ENCODE measurements around the gene CACNA1E. TPM values are rescaled to one million over a fixed set of nuclear protein-coding genes. Genes with fewer than 3 reads are reported as not detected.
"Not testable (repeated sequence)": the region's sequence is repeated elsewhere in the genome, so short reads cannot be mapped to it uniquely, and the experiment has no call there.

Gene CACNA1E
- total RNA-seq, 6 experiments from 2014 or later, result not detected

DNA sequence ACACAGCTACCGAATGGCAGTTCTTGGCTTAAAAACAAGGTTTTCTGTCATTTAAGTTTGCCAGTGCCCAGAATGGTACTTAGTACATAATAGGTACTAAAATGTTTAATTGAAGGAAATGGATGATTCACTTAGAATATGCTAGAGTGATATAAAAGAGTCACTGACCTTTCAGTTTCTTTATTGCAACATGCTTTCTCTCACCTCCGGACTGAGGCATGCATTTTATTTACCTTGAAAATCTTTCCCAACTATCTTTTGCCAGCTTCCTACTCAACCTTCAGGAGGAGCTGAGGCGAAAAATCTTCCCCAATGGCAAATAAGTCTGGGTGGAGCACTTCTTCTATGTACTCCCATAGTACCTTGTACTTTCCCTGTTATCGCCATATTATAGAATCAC is 333.3 kb downstream of the CACNA1E start:
- Mint-ChIP-seq H3K27ac (no peak overlapping the region), H3K4me3 (no peak overlapping the region)

GRCh38 chr1:181817091-181817490 is 333.8 kb downstream of the CACNA1E start:
- Mint-ChIP-seq H3K4me1 (ENCODE audit: low read depth) (no peaks in the 10 kb centered on the region), H3K27me3 (ENCODE audit: insufficient read depth) (no peaks in the 10 kb centered on the region), H3K36me3 (ENCODE audit: low read depth) (no peaks in the 10 kb centered on the region), H3K27ac (no peak overlapping the region), H3K9me3 (peaks cover 27% of the 10 kb centered on the region), H3K4me3 (no peak overlapping the region)
- DNase-seq, result no peak
- TF ChIP-seq, protein P1, sequence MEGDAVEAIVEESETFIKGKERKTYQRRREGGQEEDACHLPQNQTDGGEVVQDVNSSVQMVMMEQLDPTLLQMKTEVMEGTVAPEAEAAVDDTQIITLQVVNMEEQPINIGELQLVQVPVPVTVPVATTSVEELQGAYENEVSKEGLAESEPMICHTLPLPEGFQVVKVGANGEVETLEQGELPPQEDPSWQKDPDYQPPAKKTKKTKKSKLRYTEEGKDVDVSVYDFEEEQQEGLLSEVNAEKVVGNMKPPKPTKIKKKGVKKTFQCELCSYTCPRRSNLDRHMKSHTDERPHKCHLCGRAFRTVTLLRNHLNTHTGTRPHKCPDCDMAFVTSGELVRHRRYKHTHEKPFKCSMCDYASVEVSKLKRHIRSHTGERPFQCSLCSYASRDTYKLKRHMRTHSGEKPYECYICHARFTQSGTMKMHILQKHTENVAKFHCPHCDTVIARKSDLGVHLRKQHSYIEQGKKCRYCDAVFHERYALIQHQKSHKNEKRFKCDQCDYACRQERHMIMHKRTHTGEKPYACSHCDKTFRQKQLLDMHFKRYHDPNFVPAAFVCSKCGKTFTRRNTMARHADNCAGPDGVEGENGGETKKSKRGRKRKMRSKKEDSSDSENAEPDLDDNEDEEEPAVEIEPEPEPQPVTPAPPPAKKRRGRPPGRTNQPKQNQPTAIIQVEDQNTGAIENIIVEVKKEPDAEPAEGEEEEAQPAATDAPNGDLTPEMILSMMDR (IDR thresholded peaks at IDR 0.05), result no peak

More for the DNA sequence above, 333.3 kb downstream of the CACNA1E start:
- Mint-ChIP-seq H3K9me3 (peaks cover 28% of the 10 kb centered on the region), H3K27me3 (ENCODE audit: insufficient read depth) (no peaks in the 10 kb centered on the region), H3K36me3 (ENCODE audit: low read depth) (no peaks in the 10 kb centered on the region), H3K4me1 (ENCODE audit: low read depth) (no peaks in the 10 kb centered on the region)
- DNase-seq, result no peak
- TF ChIP-seq, protein P1 (IDR thresholded peaks at IDR 0.05), result no peak

DNA sequence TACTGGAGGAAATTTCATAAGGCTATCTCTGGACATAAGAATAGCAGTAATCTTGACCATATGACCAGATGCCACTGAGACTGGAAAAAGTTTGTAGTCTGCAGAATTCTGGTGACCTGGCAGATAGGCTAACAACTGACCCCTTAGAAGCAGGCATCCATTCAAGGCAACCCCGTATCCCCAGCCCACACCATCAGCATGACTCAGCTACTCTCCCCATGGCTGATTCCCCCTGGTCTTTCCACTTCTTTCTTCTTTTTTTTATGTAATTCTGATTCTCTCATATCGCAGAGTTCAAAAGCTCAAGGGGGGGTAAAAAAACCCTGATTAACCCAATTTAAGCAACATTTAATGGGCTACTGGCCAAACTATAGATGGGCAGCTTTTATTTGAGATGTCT is 335.1 kb downstream of the CACNA1E start:
- Mint-ChIP-seq H3K36me3 (ENCODE audit: low read depth) (no peaks in the 10 kb centered on the region), H3K4me3 (no peak overlapping the region), H3K4me1 (ENCODE audit: low read depth) (no peaks in the 10 kb centered on the region), H3K27me3 (ENCODE audit: insufficient read depth) (no peaks in the 10 kb centered on the region), H3K27ac (no peak overlapping the region), H3K9me3 (peaks cover 37% of the 10 kb centered on the region)
- DNase-seq, result no peak
- TF ChIP-seq, protein P1 (IDR thresholded peaks at IDR 0.05), result no peak

GRCh38 chr1:181818943-181819342 is 335.6 kb downstream of the CACNA1E start:
- no peak overlapping the region for H3K4me3 Mint-ChIP-seq
- H3K27me3 Mint-ChIP-seq (ENCODE audit: insufficient read depth), result no peaks in the 10 kb centered on the region
- H3K9me3 Mint-ChIP-seq, result peaks cover 39% of the 10 kb centered on the region
- H3K36me3 Mint-ChIP-seq (ENCODE audit: low read depth), result no peaks in the 10 kb centered on the region
- no peaks in the 10 kb centered on the region for H3K4me1 Mint-ChIP-seq (ENCODE audit: low read depth)
- no peak for DNase-seq
- TF ChIP-seq, protein P1 (IDR thresholded peaks at IDR 0.05), result no peak
- no peak overlapping the region for H3K27ac Mint-ChIP-seq

- H3K27ac Mint-ChIP-seq, result no peak overlapping the region
- peaks cover 31% of the 10 kb centered on the region for H3K9me3 Mint-ChIP-seq
- no peaks in the 10 kb centered on the region for H3K27me3 Mint-ChIP-seq (ENCODE audit: insufficient read depth)
- no peaks in the 10 kb centered on the region for H3K36me3 Mint-ChIP-seq (ENCODE audit: low read depth)
- H3K4me3 Mint-ChIP-seq, result no peak overlapping the region
- DNase-seq, result no peak
- H3K4me1 Mint-ChIP-seq (ENCODE audit: low read depth), result no peaks in the 10 kb centered on the region
- TF ChIP-seq, protein P1 (IDR thresholded peaks at IDR 0.05), result no peak
Measured at GRCh38 chr1:181821701-181822100, 338.4 kb downstream of the CACNA1E start.

DNA sequence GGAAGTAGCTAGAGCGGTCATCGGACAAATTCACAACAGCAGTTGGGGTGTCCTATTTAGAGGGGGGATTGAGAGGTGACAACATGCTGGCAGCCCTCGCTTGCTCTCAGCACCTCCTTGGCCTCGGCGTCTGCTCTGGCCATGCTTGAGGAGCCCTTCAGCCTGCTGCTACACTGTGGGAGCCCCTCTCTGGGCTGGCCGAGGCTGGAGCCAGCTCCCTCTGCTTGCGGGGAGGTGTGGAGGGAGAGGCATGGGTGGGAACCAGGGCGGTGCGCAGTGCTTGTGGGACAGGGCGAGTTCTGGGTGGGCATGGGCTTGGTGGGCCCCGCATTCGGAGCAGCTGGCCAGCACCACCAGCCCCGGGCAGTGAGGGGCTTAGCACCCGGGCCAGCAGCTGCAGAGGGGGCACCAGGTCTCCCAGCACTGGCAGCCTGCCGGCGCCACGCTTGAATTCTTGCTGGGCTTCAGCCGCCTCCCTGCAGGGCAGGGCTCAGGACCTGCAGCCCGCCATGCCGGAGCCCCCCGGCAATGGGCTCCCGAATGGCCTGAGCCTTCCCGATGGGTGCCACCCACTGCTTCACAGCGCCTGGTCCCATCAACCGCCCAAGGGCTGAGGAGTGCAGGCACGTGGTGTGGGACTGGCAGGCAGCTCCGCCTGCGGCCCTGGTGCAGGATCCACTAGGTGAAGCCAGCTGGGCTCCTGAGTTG is 349.0 kb downstream of the CACNA1E start:
- H3K4me1 Mint-ChIP-seq (ENCODE audit: low read depth); H3K27me3 Mint-ChIP-seq (ENCODE audit: insufficient read depth); H3K27ac Mint-ChIP-seq; DNase-seq; H3K36me3 Mint-ChIP-seq (ENCODE audit: low read depth); H3K4me3 Mint-ChIP-seq: not testable (repeated sequence)
- peaks cover 73% of the 10 kb centered on the region for H3K9me3 Mint-ChIP-seq
